Left colon (tissue), 2 donors: ENCODE measurements around the gene LRIG3. TPM values are rescaled to one million over a fixed set of nuclear protein-coding genes. Genes with fewer than 3 reads are reported as not detected.
A peak's percentile ranks its signal among the peaks of the same experiment; 100 is the strongest.
"Not testable (repeated sequence)": the region's sequence is repeated elsewhere in the genome, so short reads cannot be mapped to it uniquely, and the experiment has no call there.

ENCODE experiments used
- ATAC-seq: fragments of 200-7000 bp; cut with Tn5 transposase; one replicate; pipeline ENCODE4 v1.9.1; 2020; ENCODE audit warnings: mild to moderate bottlenecking, moderate library complexity
- DNase-seq, 2 donors: peaks; one replicate each; pipeline ENCODE4 v3.0.0-alpha.2; 2020
- intact Hi-C, 2 donors: fragments of 100-400 bp; cut with DNase I in 1 of 2; cut with micrococcal nuclease in 1 of 2; formaldehyde crosslinking; loops; one replicate each; pipeline versions ENCODE4 v1.11.2 to v1.14.0; 2022; cut with DNase I, micrococcal nuclease
- total RNA-seq, 2 donors: library from RNA; stranded (reverse); fragmentation: NEBNext Ultra II Directional; extraction: Animal tissue kit (Norgen Biotek cat#: 25700); gene quantifications; one replicate each; pipeline ENCODE4 v1.2.1, GENCODE V29; 2021
- donor health status: DM: no; HTN: no; CAD: no.
- donor health status: DM: yes; HTN: yes; CAD: no.

LRIG3 gene
- total RNA-seq, 2 donors from 2014 or later, result 71.5 to 83.4 TPM

- intact Hi-C loops, result no loop called here
- DNase-seq (no peak), ATAC-seq (no peak)
Measured at GRCh38 chr12:58915037-58915436, 5.3 kb downstream of the LRIG3 start.

- ATAC-seq (no peak), DNase-seq (no peak)
- intact Hi-C loops, result no loop called here
Measured at GRCh38 chr12:58914457-58914856, 5.8 kb downstream of the LRIG3 start.

GRCh38 chr12:58907391-58907790 is 12.9 kb downstream of the LRIG3 start:
- ATAC-seq (no peak), DNase-seq (no peak)
- intact Hi-C loops, result no loop called here

- DNase-seq (no peak), ATAC-seq (no peak)
- intact Hi-C loops, result no loop called here
Measured at GRCh38 chr12:58906917-58907316, 13.4 kb downstream of the LRIG3 start.

- intact Hi-C loops, result no loop called here
- no peak for DNase-seq
- no peak for ATAC-seq
Measured at GRCh38 chr12:58905422-58905821, 14.9 kb downstream of the LRIG3 start.

- ATAC-seq, DNase-seq, intact Hi-C loops: not testable (repeated sequence)
Measured at GRCh38 chr12:58902726-58903125, 17.6 kb downstream of the LRIG3 start.

- ATAC-seq (no peak), DNase-seq (no peak)
- intact Hi-C loops, result no loop called here
Measured at GRCh38 chr12:58901664-58902063, 18.6 kb downstream of the LRIG3 start.

- intact Hi-C loops, result no loop called here
- ATAC-seq (no peak), DNase-seq (no peak)
Measured at GRCh38 chr12:58897969-58898368, 22.3 kb downstream of the LRIG3 start.

- DNase-seq, result no peak
- no peak for ATAC-seq
- intact Hi-C loops, result no loop called here
Measured at GRCh38 chr12:58896278-58896677, 24.0 kb downstream of the LRIG3 start.

- ATAC-seq (peak; percentile 28), DNase-seq (no peak)
- intact Hi-C loops, result no loop called here
Measured at GRCh38 chr12:58895053-58895452, 25.3 kb downstream of the LRIG3 start.

- intact Hi-C loops, result no loop called here
- peak; percentile 49 for ATAC-seq
Measured at GRCh38 chr12:58894040-58894439, 26.3 kb downstream of the LRIG3 start.

GRCh38 chr12:58893495-58893894 is 26.8 kb downstream of the LRIG3 start:
- no peak for DNase-seq
- intact Hi-C loops, result no loop called here
- peak; percentile 6 for ATAC-seq

More at GRCh38 chr12:58894040-58894439, 26.3 kb downstream of the LRIG3 start:
- DNase-seq, result no peak

- no peak for DNase-seq
- ATAC-seq, result no peak
- intact Hi-C loops, result no loop called here
Measured at GRCh38 chr12:58889557-58889956, 30.7 kb downstream of the LRIG3 start.

GRCh38 chr12:58888131-58888783 is 32.0 kb downstream of the LRIG3 start:
- intact Hi-C loops, result no loop called here
- no peak for DNase-seq
- ATAC-seq, result peak; percentile 19

GRCh38 chr12:58887068-58887467 is 33.2 kb downstream of the LRIG3 start:
- ATAC-seq (no peak), DNase-seq (no peak)
- intact Hi-C loops, result no loop called here

GRCh38 chr12:58886474-58886873 is 33.8 kb downstream of the LRIG3 start:
- intact Hi-C loops, result no loop called here
- DNase-seq (no peak), ATAC-seq (no peak)

- ATAC-seq (no peak), DNase-seq (no peak)
- intact Hi-C loops, result no loop called here
Measured at GRCh38 chr12:58884916-58885315, 35.4 kb downstream of the LRIG3 start.

- DNase-seq, result no peak
- intact Hi-C loops, result no loop called here
- no peak for ATAC-seq
Measured at GRCh38 chr12:58883576-58884334, 36.5 kb downstream of the LRIG3 start.

GRCh38 chr12:58882826-58883225 is 37.5 kb downstream of the LRIG3 start:
- intact Hi-C loops, result no loop called here
- ATAC-seq, result no peak
- DNase-seq, result no peak

GRCh38 chr12:58881816-58882215 is 38.5 kb downstream of the LRIG3 start:
- DNase-seq, result no peak
- intact Hi-C loops, result no loop called here
- ATAC-seq, result no peak

- ATAC-seq (no peak), DNase-seq (no peak)
- intact Hi-C loops, result no loop called here
Measured at GRCh38 chr12:58880639-58881038, 39.7 kb downstream of the LRIG3 start.
